PFSK-1 (cell line): Measurements from ENCODE around the gene CTNNA3.

Experiments
- FOXP2 ChIP-seq: optimal IDR thresholded peaks from 2 replicates; pipeline ENCODE3; 2011; ENCODE audit warnings: borderline replicate concordance, control low read depth, inconsistent platforms; ENCODE audit not compliant: insufficient read depth; ENCODE audit errors: extremely low read length, extremely low read depth
- POLR2AphosphoS5 ChIP-seq: IDR thresholded peaks from 2 replicates; pipeline ENCODE4 v1.6.1; 2012; ENCODE audit warnings: low read depth, mild to moderate bottlenecking, control low read depth, low read length, moderate library complexity
- REST ChIP-seq, 2 experiments: IDR thresholded peaks; 2 replicates each; pipeline versions ENCODE4 v1.6.1 to v1.8.0; 2011 to 2012; ENCODE audit warnings: low read depth in 2 of 2, low read length in 2 of 2, control low read depth in 1 of 2, inconsistent platforms in 1 of 2, mild to moderate bottlenecking in 1 of 2, moderate library complexity in 1 of 2; ENCODE audit not compliant: insufficient read depth in 1 of 2
- SIN3A ChIP-seq: IDR thresholded peaks from 2 replicates; pipeline ENCODE4 v1.6.1; 2012; ENCODE audit warnings: mild to moderate bottlenecking, low read length, moderate library complexity, borderline replicate concordance; ENCODE audit not compliant: insufficient read depth
- TAF1 ChIP-seq: IDR thresholded peaks from 2 replicates; pipeline ENCODE4 v1.6.1; 2012; ENCODE audit warnings: low read length, control low read depth, borderline replicate concordance; ENCODE audit not compliant: insufficient read depth

The CTNNA3 gene

GRCh38 chr10:66931949-66932343, 764.0 kb downstream of the CTNNA3 start:
- TF ChIP-seq SIN3A (no peak), POLR2AphosphoS5 (no peak), REST (IDR thresholded peaks at IDR 0.05; ENCODE audit: insufficient read depth in 1 of 2, low read depth in 2 of 2, low read length in 2 of 2) (no peak), TAF1 (no peak), FOXP2 (no peak)

GRCh38 chr10:66931340-66931948, 764.6 kb downstream of the CTNNA3 start:
- TF ChIP-seq FOXP2 (no peak), TAF1 (no peak), REST (IDR thresholded peaks at IDR 0.05; ENCODE audit: insufficient read depth in 1 of 2, low read depth in 2 of 2, low read length in 2 of 2) (no peak), POLR2AphosphoS5 (no peak), SIN3A (no peak)

GRCh38 chr10:66929375-66929774, 766.6 kb downstream of the CTNNA3 start:
- TF ChIP-seq FOXP2 (no peak), REST (IDR thresholded peaks at IDR 0.05; ENCODE audit: insufficient read depth in 1 of 2, low read depth in 2 of 2, low read length in 2 of 2) (no peak), SIN3A (no peak), POLR2AphosphoS5 (no peak), TAF1 (no peak)

GRCh38 chr10:66928776-66929175, 767.2 kb downstream of the CTNNA3 start:
- no peak for TF ChIP-seq FOXP2
- no peak for TF ChIP-seq TAF1
- TF ChIP-seq SIN3A: no peak
- no peak for TF ChIP-seq REST (IDR thresholded peaks at IDR 0.05; ENCODE audit: insufficient read depth in 1 of 2, low read depth in 2 of 2, low read length in 2 of 2)
- TF ChIP-seq POLR2AphosphoS5: no peak
